Measurements from ENCODE around the gene SPTLC2. TPM values are rescaled to one million over a fixed set of nuclear protein-coding genes. Genes with fewer than 3 reads are reported as not detected.

SPTLC2 gene, protein sequence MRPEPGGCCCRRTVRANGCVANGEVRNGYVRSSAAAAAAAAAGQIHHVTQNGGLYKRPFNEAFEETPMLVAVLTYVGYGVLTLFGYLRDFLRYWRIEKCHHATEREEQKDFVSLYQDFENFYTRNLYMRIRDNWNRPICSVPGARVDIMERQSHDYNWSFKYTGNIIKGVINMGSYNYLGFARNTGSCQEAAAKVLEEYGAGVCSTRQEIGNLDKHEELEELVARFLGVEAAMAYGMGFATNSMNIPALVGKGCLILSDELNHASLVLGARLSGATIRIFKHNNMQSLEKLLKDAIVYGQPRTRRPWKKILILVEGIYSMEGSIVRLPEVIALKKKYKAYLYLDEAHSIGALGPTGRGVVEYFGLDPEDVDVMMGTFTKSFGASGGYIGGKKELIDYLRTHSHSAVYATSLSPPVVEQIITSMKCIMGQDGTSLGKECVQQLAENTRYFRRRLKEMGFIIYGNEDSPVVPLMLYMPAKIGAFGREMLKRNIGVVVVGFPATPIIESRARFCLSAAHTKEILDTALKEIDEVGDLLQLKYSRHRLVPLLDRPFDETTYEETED
- total RNA-seq: 60.4 and 71.3 TPM in 2 replicates

DNA sequence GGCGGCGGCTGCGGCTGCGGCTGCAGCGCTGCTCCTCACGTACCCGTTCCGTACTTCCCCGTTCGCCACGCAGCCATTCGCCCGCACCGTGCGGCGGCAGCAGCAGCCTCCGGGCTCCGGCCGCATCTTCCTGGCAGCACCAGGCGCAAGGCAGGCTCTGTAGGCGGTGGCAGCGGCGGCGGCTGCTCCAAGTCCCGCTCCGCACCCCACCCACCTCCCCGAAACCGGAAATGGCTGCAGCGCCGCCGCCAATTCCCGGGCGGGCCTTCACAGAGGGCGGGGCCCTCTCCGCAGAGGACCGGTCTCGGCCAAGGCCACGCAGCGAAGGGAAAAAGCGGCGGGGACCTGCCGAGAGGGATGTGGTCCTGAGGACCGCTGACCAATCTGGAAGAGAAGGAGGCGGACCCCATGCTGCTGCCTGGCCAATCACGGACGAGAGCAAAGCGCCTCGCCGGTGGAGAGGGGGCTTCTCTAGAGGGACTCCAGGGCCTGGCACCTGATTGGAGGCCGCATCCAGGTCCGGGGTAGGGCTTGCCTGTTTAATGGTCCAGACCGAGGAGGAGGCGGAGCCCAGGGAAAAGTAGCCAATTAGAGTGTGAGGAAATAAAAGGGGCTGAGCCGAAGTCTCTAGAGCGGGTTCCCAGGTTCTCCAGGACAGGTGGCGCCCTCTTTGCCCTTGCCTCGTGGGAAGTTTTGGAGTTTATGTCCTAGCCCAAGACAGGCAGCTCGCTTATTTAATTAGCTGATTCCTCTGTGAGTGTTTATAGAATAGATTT is at the start of gene SPTLC2:
SPTLC2 (minus strand) TSS at position 184 of the 776 bp plus-strand sequence; CDS start at position 126, 58 bp downstream.

DNA sequence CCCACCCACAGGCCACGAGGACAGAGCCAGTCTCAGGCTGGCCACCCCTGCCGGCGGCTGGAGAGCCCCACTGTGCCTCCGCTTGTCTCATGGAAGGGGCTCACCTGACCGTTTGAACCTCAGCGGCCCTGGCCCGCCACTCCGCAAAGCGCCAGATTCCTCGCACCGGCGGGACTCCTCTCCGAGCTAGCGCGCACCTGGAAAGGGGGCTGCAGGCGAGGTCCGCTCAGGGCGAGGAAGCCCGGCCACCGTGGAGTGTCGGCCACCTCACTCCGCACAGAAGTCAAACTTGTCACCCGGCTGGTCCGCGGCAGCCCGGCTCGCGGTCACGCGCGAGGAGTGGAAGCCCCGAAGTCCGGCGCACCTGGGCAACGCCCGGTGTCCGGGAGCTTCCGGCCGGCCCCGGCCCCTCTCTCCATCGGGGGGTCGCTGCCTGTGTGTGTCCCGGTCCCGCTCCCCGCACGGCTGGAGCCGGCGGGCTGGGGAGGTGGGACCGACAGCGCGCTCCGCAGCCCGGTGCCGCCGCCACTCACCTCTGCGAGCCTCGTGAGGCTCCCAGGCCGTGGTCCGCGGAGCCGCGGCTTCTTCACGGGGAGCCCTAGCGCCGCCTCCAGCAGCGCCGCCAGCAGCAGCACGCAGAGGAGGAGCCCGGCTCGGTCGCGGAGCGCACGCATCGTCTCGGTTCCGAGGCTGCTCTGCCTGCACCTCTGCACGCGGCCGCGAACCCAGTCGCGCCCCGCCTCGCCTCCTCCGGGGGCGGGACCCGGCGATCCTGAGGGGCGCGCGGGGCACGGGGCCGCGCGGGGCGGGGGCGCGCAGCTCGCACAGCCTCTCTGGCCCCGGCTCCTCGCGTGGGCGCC is 118.1 kb downstream of the SPTLC2 start, which contains the start of gene ISM2:
ISM2 (minus strand) TSS at position 697 of the 860 bp plus-strand sequence; CDS start at position 674, 23 bp downstream.

DNA sequence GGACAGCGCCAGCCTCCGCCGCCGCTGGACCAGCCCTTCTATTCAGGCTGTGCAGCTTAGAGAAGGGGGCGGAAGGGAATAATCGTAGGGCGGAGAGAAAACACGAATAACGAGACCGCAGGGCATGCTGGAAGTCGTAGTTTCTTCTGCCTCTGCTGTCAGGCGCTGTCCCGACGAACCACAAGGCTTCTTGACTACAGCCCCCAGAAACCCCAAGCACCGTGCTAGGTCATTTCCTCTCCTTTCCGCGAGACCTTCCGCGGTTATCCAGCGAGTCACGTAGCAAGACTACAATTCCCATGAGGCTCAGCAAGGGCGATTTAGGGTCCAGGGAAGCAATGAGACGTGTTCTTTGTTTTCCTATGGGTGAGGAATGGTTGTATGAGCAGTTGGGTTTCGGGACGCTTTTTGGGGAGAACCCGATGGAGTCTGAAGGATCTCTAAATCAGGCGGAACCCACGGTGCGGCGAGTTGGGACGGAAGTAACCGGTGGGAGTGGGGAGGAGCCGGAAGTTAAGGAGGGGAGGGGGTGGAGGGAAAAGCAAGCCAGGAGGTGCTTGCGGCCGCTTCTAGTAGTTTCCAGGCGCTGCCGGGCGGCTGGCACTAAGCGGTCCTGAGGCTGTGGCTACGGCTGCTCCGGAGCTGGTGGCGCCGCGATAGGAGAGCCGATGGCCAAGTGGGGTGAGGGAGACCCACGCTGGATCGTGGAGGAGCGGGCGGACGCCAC is 158.8 kb downstream of the SPTLC2 start, which contains the start of the genes AHSA1 and VIPAS39:
AHSA1 (plus strand) TSS at position 572 of the 727 bp plus-strand sequence; CDS start at position 669, 97 bp downstream.
VIPAS39 (minus strand) TSS at position 80 of the 727 bp plus-strand sequence. CDS start 3,499 bp downstream, outside the sequence.

Small RNAs within 50 kb of the gene (small RNA-seq; reads per million reads assigned to genes)
- gene COX6CP11: not detected
- gene RF00404: not detected
- not detected for gene RN7SL587P

Other genes starting within 250 kb of the SPTLC2 start
- gene TMED8, start 239.5 kb downstream of the SPTLC2 start, total RNA-seq: 12.4 and 12.6 TPM in 2 replicates
- gene SAMD15, start 239.3 kb downstream of the SPTLC2 start, total RNA-seq: 6.3 and 8.5 TPM in 2 replicates
- gene NOXRED1, start 193.1 kb downstream of the SPTLC2 start, total RNA-seq: 0.39 and 0.65 TPM in 2 replicates
- 27.7 and 33.2 TPM in 2 replicates for gene VIPAS39, start 159.0 kb downstream of the SPTLC2 start, total RNA-seq
- gene AHSA1, start 158.5 kb downstream of the SPTLC2 start, total RNA-seq: 68.2 and 77.9 TPM in 2 replicates
- 0.13 and 0.22 TPM in 2 replicates for gene ISM2, start 117.8 kb downstream of the SPTLC2 start, total RNA-seq
- gene ALKBH1, start 91.4 kb upstream of the SPTLC2 start, total RNA-seq: 8.2 and 11.3 TPM in 2 replicates
- 114 and 150 TPM in 2 replicates for gene SLIRP, start 91.5 kb upstream of the SPTLC2 start, total RNA-seq
- gene SNW1, start 144.5 kb upstream of the SPTLC2 start, total RNA-seq: 57.1 and 57.7 TPM in 2 replicates
- 4.6 and 4.8 TPM in 2 replicates for gene ADCK1, start 183.5 kb upstream of the SPTLC2 start, total RNA-seq

All from articular chondrocyte of knee joint (primary cell).